GM18868 (cell line): Measurements from ENCODE around the gene SNX33.
"Not testable (repeated sequence)": the region's sequence is repeated elsewhere in the genome, so short reads cannot be mapped to it uniquely, and the experiment has no call there.

Experiments
- ATAC-seq: cut with Tn5 transposase; IDR thresholded peaks from one replicate; pipeline ENCODE4 v1.9.1; 2021; ENCODE audit warnings: mild to moderate bottlenecking, moderate library complexity; ENCODE audit not compliant: unreplicated experiment

SNX33 gene

GRCh38 chr15:75661100-75661755, 13.5 kb downstream of the SNX33 start:
- no peak for ATAC-seq

- ATAC-seq: no peak
Measured at GRCh38 chr15:75661756-75662140, 14.0 kb downstream of the SNX33 start.

- no peak for ATAC-seq
Measured at GRCh38 chr15:75662823-75663519, 15.3 kb downstream of the SNX33 start.

- ATAC-seq: no peak
Measured at GRCh38 chr15:75663931-75664421, 16.3 kb downstream of the SNX33 start.

GRCh38 chr15:75666823-75667501, 19.2 kb downstream of the SNX33 start:
- no peak for ATAC-seq

GRCh38 chr15:75669191-75669878, 21.6 kb downstream of the SNX33 start:
- ATAC-seq: no peak

GRCh38 chr15:75669879-75670212, 22.1 kb downstream of the SNX33 start:
- no peak for ATAC-seq

GRCh38 chr15:75671730-75672602, 24.3 kb downstream of the SNX33 start:
- ATAC-seq: no peak

GRCh38 chr15:75672646-75673425, 25.1 kb downstream of the SNX33 start:
- no peak for ATAC-seq

GRCh38 chr15:75673426-75674235, 25.9 kb downstream of the SNX33 start:
- no peak for ATAC-seq

- no peak for ATAC-seq
Measured at GRCh38 chr15:75674366-75674765, 26.7 kb downstream of the SNX33 start.

- ATAC-seq: no peak
Measured at GRCh38 chr15:75675579-75676404, 28.1 kb downstream of the SNX33 start.

- ATAC-seq: no peak
Measured at GRCh38 chr15:75676688-75677464, 29.2 kb downstream of the SNX33 start.

GRCh38 chr15:75677465-75678323, 30.0 kb downstream of the SNX33 start:
- no peak for ATAC-seq

- ATAC-seq: not testable (repeated sequence)
Measured at GRCh38 chr15:75678324-75678690, 30.6 kb downstream of the SNX33 start.

- no peak for ATAC-seq
Measured at GRCh38 chr15:75680007-75680789, 32.5 kb downstream of the SNX33 start.
